GM15510 (cell line): ENCODE measurements around the gene BORCS6.

Source experiments
- POLR2A ChIP-seq: IDR thresholded peaks from 3 replicates; pipeline ENCODE4 v1.6.1; 2011; ENCODE audit warnings: borderline replicate concordance; ENCODE audit not compliant: insufficient read length; ENCODE audit errors: extremely low read depth

BORCS6 gene

GRCh38 chr17:8220783-8221662 lies 31.0 kb upstream of the BORCS6 start:
- TF ChIP-seq POLR2A = no peak

- no peak for TF ChIP-seq POLR2A
Measured at GRCh38 chr17:8212312-8213180, 22.6 kb upstream of the BORCS6 start.

GRCh38 chr17:8210761-8211458 lies 20.9 kb upstream of the BORCS6 start:
- TF ChIP-seq POLR2A = no peak

GRCh38 chr17:8209907-8210760 lies 20.2 kb upstream of the BORCS6 start, which contains the start of gene AURKB:
Gene AURKB (minus strand): TSS chr17:8210575. CDS start chr17:8210224, 351 bp downstream.
- peak; percentile 94 for TF ChIP-seq POLR2A

GRCh38 chr17:8206536-8206935 lies 16.6 kb upstream of the BORCS6 start:
- no peak for TF ChIP-seq POLR2A

- TF ChIP-seq POLR2A = peak; percentile 27
Measured at GRCh38 chr17:8204761-8205555, 15.0 kb upstream of the BORCS6 start.

- TF ChIP-seq POLR2A = peak; percentile 57
Measured at GRCh38 chr17:8192070-8192815, 2.3 kb upstream of the BORCS6 start.

DNA sequence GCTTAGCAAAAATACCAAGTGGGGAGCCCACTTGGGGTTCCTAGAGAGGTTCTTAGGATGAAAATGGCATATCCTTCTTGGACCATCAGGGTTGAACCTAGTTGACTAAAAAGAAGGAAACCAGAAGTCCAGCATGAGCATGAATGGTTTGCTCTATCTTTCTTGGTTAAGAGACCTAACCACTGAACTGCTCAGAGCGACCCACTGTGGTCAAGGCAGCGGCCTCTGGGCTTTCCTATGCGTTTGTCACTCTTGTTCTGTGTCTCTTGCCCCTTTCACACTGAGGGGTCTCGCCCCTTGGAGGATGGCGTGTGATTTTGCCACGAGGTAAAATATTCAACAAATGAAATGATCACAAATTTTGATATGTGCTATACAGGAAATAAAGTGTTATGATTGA lies 526 bp upstream of the BORCS6 start:
- no peak for TF ChIP-seq POLR2A

DNA sequence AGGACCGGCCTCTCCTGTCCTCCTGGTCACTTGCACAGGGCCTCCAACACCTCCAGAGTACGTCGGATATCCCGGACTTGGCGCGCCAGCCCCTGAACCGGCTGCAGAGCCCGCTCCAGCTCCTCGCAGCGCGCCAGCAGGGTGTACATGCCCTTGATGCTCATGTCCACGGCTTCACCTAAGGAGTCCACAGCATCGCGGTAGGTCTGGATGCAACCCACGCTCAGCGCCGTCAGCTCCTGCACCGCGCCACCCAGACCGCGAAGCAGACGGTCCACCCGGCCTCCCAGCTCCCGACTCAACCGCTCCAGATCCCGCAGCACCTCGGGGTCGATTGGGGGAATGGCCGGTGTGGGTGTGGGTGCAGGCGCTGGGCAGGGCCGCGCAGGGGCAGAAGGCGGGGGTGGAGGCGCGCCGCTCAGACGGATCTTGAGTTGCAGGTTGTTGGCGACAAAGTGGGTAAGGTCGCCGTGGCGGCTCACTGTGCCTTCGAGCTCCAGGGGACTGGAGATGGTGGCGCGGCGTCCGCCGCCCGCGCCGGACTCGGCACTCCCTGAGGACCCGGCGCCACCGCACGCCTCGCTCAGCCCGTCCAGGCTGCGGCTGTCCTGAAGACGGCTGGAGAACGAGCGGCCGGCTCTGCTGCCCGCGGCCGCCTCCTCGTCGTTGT lies 804 bp downstream of the BORCS6 start:
- TF ChIP-seq POLR2A = no peak

DNA sequence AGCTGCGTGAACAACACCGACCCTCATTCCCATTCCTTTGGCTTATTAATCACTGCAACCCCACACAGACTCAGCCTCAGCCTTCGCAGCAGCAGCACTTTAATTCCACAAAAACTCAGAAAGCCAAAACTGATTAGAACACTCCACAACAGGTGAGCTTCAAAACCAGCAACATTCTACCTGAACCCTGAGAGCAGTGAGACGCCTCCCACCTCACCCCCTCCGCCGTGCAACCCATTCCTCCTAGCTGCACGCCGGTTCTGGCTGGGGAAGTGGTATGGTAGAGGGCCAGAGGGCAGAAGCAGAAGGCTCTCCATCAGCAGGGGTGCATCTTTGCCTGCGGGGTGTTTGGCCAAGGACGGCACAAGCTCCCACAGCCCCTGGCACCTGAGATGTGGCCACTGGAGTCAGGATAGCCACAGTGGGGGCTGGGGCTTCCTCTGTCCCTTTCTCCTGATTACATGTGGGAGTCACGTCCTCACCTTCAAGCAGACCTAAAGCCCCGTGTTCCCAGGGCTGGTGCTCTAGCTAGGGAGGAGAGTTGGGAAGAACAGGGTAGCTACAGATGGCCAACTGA lies 1.6 kb downstream of the BORCS6 start:
- no peak for TF ChIP-seq POLR2A

DNA sequence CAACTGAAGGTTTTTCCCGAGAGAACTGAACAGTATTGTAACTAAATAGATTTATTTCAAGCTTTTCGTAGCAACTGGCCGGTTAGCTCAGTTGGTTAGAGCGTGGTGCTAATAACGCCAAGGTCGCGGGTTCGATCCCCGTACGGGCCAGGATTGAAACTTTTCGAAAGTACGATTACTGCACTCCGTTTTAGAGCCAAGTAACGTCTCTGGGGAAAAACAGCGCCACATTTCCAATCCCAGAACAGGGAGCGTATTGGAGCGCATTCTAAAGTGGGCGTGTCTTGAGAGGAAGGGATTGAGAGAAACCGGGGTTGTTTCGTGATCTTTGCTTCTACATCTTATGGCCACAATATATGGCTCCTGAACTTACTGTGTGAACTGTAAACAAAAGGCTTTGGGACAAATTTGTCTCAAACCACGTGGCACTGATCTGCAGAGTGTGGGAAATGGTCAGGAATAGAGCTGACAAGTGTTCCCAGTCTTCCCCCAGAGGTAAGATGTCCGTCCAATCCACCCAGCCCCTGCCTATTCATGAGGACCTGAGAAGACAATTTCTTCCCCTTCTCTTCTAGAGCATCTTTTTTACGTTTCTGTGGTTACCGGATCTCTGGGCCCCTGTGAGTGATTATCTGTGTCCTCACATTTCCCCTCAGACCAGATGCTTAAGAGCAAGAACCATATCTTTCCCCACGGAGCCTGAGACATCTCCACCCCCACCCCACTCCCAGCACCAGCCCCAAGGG lies 2.3 kb downstream of the BORCS6 start:
- TF ChIP-seq POLR2A = peak; percentile 19
